HepG2 (cell line): Measurements from ENCODE around the gene YIPF3. TPM values are rescaled to one million over a fixed set of nuclear protein-coding genes. Genes with fewer than 3 reads are reported as not detected.

Source experiments
- BHLHE40 ChIP-seq: IDR thresholded peaks from 2 replicates; pipeline ENCODE4 v1.6.1; 2011; ENCODE audit warnings: low read length, improper control_type of control experiment
- DNMT1 ChIP-seq: sonication (generic); formaldehyde crosslinking; IDR thresholded peaks from 2 replicates; pipeline ENCODE4 v1.5.1; 2020; ENCODE audit warnings: mild to moderate bottlenecking, missing genetic modification reagents
- GABPB1 ChIP-seq: IDR thresholded peaks from 2 replicates; pipeline ENCODE4 v1.6.1; 2016; ENCODE audit warnings: mild to moderate bottlenecking, missing genetic modification reagents, moderate library complexity, missing compliant biosample characterization
- GPBP1L1 ChIP-seq: sonication (generic); formaldehyde crosslinking; IDR thresholded peaks from 2 replicates; pipeline ENCODE4 v1.5.0; 2020; ENCODE audit warnings: mild to moderate bottlenecking, missing genetic modification reagents
- HMGA1 ChIP-seq: sonication (generic); formaldehyde crosslinking; conservative IDR thresholded peaks from 2 replicates; pipeline ENCODE4 v1.4.0; 2020; ENCODE audit warnings: missing genetic modification reagents
- KMT2A ChIP-seq: sonication (generic); formaldehyde crosslinking; IDR thresholded peaks from 2 replicates; pipeline ENCODE4 v1.4.0; 2020; ENCODE audit warnings: missing genetic modification reagents
- KMT2B ChIP-seq: IDR thresholded peaks from 2 replicates; pipeline ENCODE4 v1.6.1; 2016; ENCODE audit warnings: missing genetic modification reagents, missing compliant biosample characterization
- MLX ChIP-seq: IDR thresholded peaks from 2 replicates; pipeline ENCODE4 v1.6.1; 2016
- RNF2 ChIP-seq: fragments of 450-650 bp; conservative IDR thresholded peaks from 2 replicates; pipeline ENCODE4 v1.6.1; 2016; ENCODE audit warnings: low read depth
- SCMH1 ChIP-seq: sonication (generic); formaldehyde crosslinking; IDR thresholded peaks from 2 replicates; pipeline ENCODE4 v1.9.0; 2021; ENCODE audit warnings: missing genetic modification reagents, mild to moderate bottlenecking, borderline replicate concordance
- SETDB1 ChIP-seq: sonication (generic); formaldehyde crosslinking; IDR thresholded peaks from 2 replicates; pipeline ENCODE4 v1.5.1; 2020; ENCODE audit warnings: missing genetic modification reagents, mild to moderate bottlenecking, borderline replicate concordance
- SMC3 ChIP-seq: IDR thresholded peaks from 2 replicates; pipeline ENCODE4 v1.6.1; 2011; ENCODE audit warnings: low read length, improper control_type of control experiment
- YY1 ChIP-seq: IDR thresholded peaks from 2 replicates; pipeline ENCODE4 v1.6.1; 2011; ENCODE audit warnings: low read length, low read depth, moderate library complexity, mild to moderate bottlenecking; ENCODE audit not compliant: insufficient read depth, insufficient replicate concordance
- ZBTB33 ChIP-seq: sonication (generic); formaldehyde crosslinking; IDR thresholded peaks from 2 replicates; pipeline ENCODE4 v1.4.0; 2020; ENCODE audit warnings: missing genetic modification reagents
- ZNF276 ChIP-seq: sonication (generic); formaldehyde crosslinking; IDR thresholded peaks from 2 replicates; pipeline ENCODE4 v1.4.0; 2020; ENCODE audit warnings: mild to moderate bottlenecking, low read depth, missing genetic modification reagents
- ZNF543 ChIP-seq: sonication (generic); formaldehyde crosslinking; IDR thresholded peaks from 2 replicates; pipeline ENCODE4 v1.4.0; 2020; ENCODE audit warnings: mild to moderate bottlenecking, missing genetic modification reagents
- ZNF788 ChIP-seq: sonication (generic); formaldehyde crosslinking; IDR thresholded peaks from 2 replicates; pipeline ENCODE4 v1.5.0; 2020; ENCODE audit warnings: mild to moderate bottlenecking, missing genetic modification reagents, borderline replicate concordance
- polyA plus RNA-seq, 8 experiments: library from polyadenylated mRNA; depleted of rRNA in 3 of 8; stranded (reverse) in 7 of 8; unstranded in 1 of 8; fragments of >200 nt; fragmentation: Illumina TruSeq in 4 of 8; extraction: Trizol in 4 of 8; gene quantifications; 2 replicates each; pipeline versions ENCODE4 v1.2.1 to v1.2.3, GENCODE V29; 2011 to 2016; ENCODE audit warnings: low read depth in 4 of 8, missing spikeins in 1 of 8, mixed read lengths in 1 of 8; ENCODE audit not compliant: insufficient read depth in 1 of 8
- total RNA-seq, 5 experiments: library from RNA; depleted of rRNA; stranded (reverse); fragments of >200 nt; fragmentation: Illumina TruSeq; extraction: Trizol; gene quantifications; 2 replicates each; pipeline ENCODE4 v1.2.3, GENCODE V29; 2016; ENCODE audit warnings: low read depth in 1 of 5
- TF ChIP-seq, protein P1 (sequence below): sonication (generic); formaldehyde crosslinking; IDR thresholded peaks from 2 replicates; pipeline ENCODE4 v1.4.0; 2020; ENCODE audit warnings: missing genetic modification reagents, borderline replicate concordance
- TF ChIP-seq, protein P2 (sequence below): IDR thresholded peaks from 2 replicates; pipeline ENCODE4 v1.6.1; 2016; ENCODE audit warnings: low read depth

YIPF3 gene
- total and polyA plus RNA-seq, 2 of the 13 experiments (the other 11 are each of a cell fraction or from before 2014, with no cell fraction given), result 107 to 206 TPM

GRCh38 chr6:43477235-43478007 lies 39.3 kb downstream of the YIPF3 start, which contains the start of gene TJAP1 (continued):
- TF ChIP-seq ZBTB33 (CRISPR knock-in tag) (no peak), DNMT1 (CRISPR knock-in tag) (no peak), ZNF543 (peak; percentile 69; the same call in 1 of the 2 replicates), GPBP1L1 (no peak), ZNF276 (CRISPR knock-in tag) (0 out of 2 replicates have a peak, but pooled peaks have one; percentile 52), SCMH1 (CRISPR knock-in tag) (no peak), RNF2 (no peak), SETDB1 (CRISPR knock-in tag) (no peak), GABPB1 (CRISPR knock-in tag) (peak; percentile 75), KMT2A (CRISPR knock-in tag) (0 out of 2 replicates have a peak, but pooled peaks have one; percentile 29), BHLHE40 (peak; percentile 5; the same call in 1 of the 2 replicates), SMC3 (no peak), YY1 (peak; percentile 99), ZNF788 (CRISPR knock-in tag) (peak; percentile 77; the same call in 1 of the 2 replicates), HMGA1 (CRISPR knock-in tag) (no peak), KMT2B (CRISPR knock-in tag) (peak; percentile 78), MLX (CRISPR knock-in tag) (no peak)
- TF ChIP-seq, protein P1, sequence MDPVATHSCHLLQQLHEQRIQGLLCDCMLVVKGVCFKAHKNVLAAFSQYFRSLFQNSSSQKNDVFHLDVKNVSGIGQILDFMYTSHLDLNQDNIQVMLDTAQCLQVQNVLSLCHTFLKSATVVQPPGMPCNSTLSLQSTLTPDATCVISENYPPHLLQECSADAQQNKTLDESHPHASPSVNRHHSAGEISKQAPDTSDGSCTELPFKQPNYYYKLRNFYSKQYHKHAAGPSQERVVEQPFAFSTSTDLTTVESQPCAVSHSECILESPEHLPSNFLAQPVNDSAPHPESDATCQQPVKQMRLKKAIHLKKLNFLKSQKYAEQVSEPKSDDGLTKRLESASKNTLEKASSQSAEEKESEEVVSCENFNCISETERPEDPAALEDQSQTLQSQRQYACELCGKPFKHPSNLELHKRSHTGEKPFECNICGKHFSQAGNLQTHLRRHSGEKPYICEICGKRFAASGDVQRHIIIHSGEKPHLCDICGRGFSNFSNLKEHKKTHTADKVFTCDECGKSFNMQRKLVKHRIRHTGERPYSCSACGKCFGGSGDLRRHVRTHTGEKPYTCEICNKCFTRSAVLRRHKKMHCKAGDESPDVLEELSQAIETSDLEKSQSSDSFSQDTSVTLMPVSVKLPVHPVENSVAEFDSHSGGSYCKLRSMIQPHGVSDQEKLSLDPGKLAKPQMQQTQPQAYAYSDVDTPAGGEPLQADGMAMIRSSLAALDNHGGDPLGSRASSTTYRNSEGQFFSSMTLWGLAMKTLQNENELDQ (CRISPR knock-in tag), result no peak
- TF ChIP-seq, protein P2, sequence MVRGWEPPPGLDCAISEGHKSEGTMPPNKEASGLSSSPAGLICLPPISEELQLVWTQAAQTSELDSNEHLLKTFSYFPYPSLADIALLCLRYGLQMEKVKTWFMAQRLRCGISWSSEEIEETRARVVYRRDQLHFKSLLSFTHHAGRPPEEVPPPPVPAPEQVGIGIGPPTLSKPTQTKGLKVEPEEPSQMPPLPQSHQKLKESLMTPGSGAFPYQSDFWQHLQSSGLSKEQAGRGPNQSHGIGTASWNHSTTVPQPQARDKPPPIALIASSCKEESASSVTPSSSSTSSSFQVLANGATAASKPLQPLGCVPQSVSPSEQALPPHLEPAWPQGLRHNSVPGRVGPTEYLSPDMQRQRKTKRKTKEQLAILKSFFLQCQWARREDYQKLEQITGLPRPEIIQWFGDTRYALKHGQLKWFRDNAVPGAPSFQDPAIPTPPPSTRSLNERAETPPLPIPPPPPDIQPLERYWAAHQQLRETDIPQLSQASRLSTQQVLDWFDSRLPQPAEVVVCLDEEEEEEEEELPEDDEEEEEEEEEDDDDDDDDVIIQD, result no peak
